Measurements from ENCODE around the gene ST6GALNAC5. TPM values are rescaled to one million over a fixed set of nuclear protein-coding genes. Genes with fewer than 3 reads are reported as not detected.

Gene ST6GALNAC5
- total RNA-seq, 1 donor from 2014 or later, result 32.9 TPM

GRCh38 chr1:76948846-76949245 lies 81.6 kb downstream of the ST6GALNAC5 start:
- Histone ChIP-seq H3K9me3 (no peaks in the 10 kb centered on the region), H3K4me1 (peaks cover 0 to 2% of the 10 kb centered on the region in 2 donors), H3K36me3 (no peaks in the 10 kb centered on the region), H3K27ac (no peak overlapping the region), H3K4me3 (no peak overlapping the region), H3K27me3 (no peaks in the 10 kb centered on the region)
- intact Hi-C loops (cut with DNase I), result no loop called here
- TF ChIP-seq CTCF (IDR thresholded peaks at IDR 0.05), result no peak
- DNase-seq (ENCODE audit: low spot score in 2 of 2), result no peak

DNA sequence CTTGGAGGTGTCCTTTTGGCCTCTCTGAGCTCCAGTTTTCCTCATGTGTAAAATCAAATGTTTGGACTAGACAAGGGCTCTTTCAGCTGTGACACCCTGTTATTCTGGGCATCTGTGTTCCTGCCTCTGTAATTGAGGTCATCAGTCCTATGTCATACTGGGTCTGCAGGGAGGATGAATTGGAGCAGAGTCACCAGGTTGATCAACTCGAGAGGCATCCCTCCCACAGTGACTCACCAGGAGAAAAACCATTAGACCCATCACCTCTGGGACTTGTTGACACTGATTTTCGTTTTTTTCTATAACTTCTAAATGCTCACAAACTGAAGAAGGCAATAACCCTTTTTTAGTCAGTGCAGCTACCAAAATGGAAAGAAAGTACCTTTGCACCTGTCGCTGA lies 82.2 kb downstream of the ST6GALNAC5 start:
- no peak for DNase-seq (ENCODE audit: low spot score in 2 of 2)
- Histone ChIP-seq H3K27me3 (no peaks in the 10 kb centered on the region), H3K9me3 (no peaks in the 10 kb centered on the region), H3K4me3 (no peak overlapping the region), H3K36me3 (no peaks in the 10 kb centered on the region), H3K27ac (no peak overlapping the region), H3K4me1 (peaks cover 0 to under 1% of the 10 kb centered on the region in 2 donors)
- intact Hi-C loops (cut with DNase I), result no loop called here
- TF ChIP-seq CTCF (IDR thresholded peaks at IDR 0.05), result no peak

- H3K36me3 ChIP-seq, result no peaks in the 10 kb centered on the region
- no peaks in the 10 kb centered on the region for H3K9me3 ChIP-seq
- H3K27ac ChIP-seq, result no peak overlapping the region
- intact Hi-C loops (cut with DNase I), result no loop called here
- H3K4me3 ChIP-seq, result no peak overlapping the region
- no peak for DNase-seq (ENCODE audit: low spot score in 2 of 2)
- no peaks in the 10 kb centered on the region for H3K27me3 ChIP-seq
- H3K4me1 ChIP-seq, result no peaks in the 10 kb centered on the region
- no peak for TF ChIP-seq CTCF (IDR thresholded peaks at IDR 0.05)
These were observed 83.0 kb downstream of the ST6GALNAC5 start for GRCh38 chr1:76950306-76950705.

DNA sequence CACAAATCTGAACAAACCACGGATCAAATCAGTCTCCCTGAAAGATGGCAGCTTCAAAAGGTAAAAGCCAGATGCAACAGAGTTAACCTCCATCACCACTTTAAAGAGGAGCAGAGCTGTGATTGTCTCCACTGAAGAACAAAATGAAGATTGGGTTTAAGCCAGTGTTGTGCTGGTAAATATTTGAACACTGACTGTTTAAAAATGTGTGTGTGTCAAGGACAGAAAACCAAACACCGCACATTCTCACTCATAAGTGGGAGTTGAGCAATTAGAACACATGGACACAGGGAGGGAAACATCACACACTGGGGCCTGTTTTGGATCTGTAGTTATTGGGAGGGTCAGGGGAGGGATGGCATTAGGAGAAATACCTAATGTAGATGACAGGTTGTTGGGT lies 83.9 kb downstream of the ST6GALNAC5 start:
- no peaks in the 10 kb centered on the region for H3K27me3 ChIP-seq
- no peak for TF ChIP-seq CTCF (IDR thresholded peaks at IDR 0.05)
- no peak overlapping the region for H3K27ac ChIP-seq
- H3K9me3 ChIP-seq, result no peaks in the 10 kb centered on the region
- no peak overlapping the region for H3K4me3 ChIP-seq
- no peak for DNase-seq (ENCODE audit: low spot score in 2 of 2)
- no peaks in the 10 kb centered on the region for H3K4me1 ChIP-seq
- intact Hi-C loops (cut with DNase I), result no loop called here
- H3K36me3 ChIP-seq, result no peaks in the 10 kb centered on the region

DNA sequence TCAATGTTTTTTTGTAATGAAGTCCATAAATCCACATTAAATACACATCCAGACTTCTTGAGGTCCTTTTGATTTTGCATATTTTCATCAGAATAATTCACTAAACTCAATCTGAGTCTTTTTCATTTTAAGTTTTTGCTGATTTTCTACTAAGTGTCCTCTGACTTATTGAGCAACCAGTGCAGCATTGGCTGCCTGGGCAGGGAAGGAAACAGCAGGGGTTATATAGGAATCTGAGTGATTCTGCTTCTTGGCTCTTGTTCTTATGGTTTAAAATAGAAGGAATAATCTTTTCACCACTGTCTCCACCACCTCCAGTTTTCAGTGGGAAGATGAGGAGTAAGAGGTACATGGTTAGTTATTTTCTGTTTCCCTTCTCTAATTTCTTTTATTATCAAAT lies 88.4 kb downstream of the ST6GALNAC5 start:
- intact Hi-C loops (cut with DNase I), result no loop called here
- no peak overlapping the region for H3K4me3 ChIP-seq
- no peak for TF ChIP-seq CTCF (IDR thresholded peaks at IDR 0.05)

GRCh38 chr1:76957961-76958360 lies 90.7 kb downstream of the ST6GALNAC5 start:
- no peak for TF ChIP-seq CTCF (IDR thresholded peaks at IDR 0.05)
- Histone ChIP-seq H3K36me3 (no peaks in the 10 kb centered on the region), H3K27me3 (no peaks in the 10 kb centered on the region), H3K9me3 (no peaks in the 10 kb centered on the region), H3K4me3 (no peak overlapping the region), H3K27ac (no peak overlapping the region), H3K4me1 (no peaks in the 10 kb centered on the region)
- intact Hi-C loops (cut with DNase I), result no loop called here
- no peak for DNase-seq (ENCODE audit: low spot score in 2 of 2)

More for the DNA sequence above, 88.4 kb downstream of the ST6GALNAC5 start:
- no peak for DNase-seq (ENCODE audit: low spot score in 2 of 2)
- Histone ChIP-seq H3K36me3 (no peaks in the 10 kb centered on the region), H3K4me1 (no peaks in the 10 kb centered on the region), H3K27ac (no peak overlapping the region), H3K9me3 (no peaks in the 10 kb centered on the region), H3K27me3 (no peaks in the 10 kb centered on the region)
